T-cell (primary cell): ENCODE results near the gene SF1. TPM values are rescaled to one million over a fixed set of nuclear protein-coding genes. Genes with fewer than 3 reads are reported as not detected.

ENCODE experiments used
- ATAC-seq, 4 experiments: fragments of 200-7000 bp in 3 of 4; fragments of 150-1000 bp in 1 of 4; cut with Tn5 transposase; replicated peaks in 1 of 4; 1 replicate in 3 of 4; 2 replicates in 1 of 4; pipeline ENCODE4 v1.10.0; 2021; ENCODE audit warnings: moderate library complexity in 3 of 4, mild to moderate bottlenecking in 2 of 4, moderate number of reproducible peaks in 1 of 4
- CTCF ChIA-PET, 2 donors: fragments of 300-600 bp; sonication (Branson Sonifier 250); formaldehyde crosslinking; loops; one replicate each; lab custom pipeline; 2022; ENCODE audit warnings: antibody characterized with exemption in 2 of 2; lab: Charles Lee
- POLR2A ChIA-PET, 2 donors: fragments of 300-600 bp; sonication (Branson Sonifier 250); formaldehyde crosslinking; loops; one replicate each; lab custom pipeline; 2022; ENCODE audit warnings: antibody characterized with exemption in 2 of 2; lab: Charles Lee
- DNase-seq, 35 experiments: peaks; one replicate each; pipeline versions ENCODE4 v3.0.0 to v3.0.0-alpha.2; 2013 to 2023
- H3K27ac ChIP-seq: one replicate; pipeline ENCODE4 v1.5.1; 2013; ENCODE audit warnings: low read length
- H3K27me3 ChIP-seq, 2 experiments: replicated peaks in 1 of 2; 1 replicate in 1 of 2; 2 replicates in 1 of 2; pipeline versions ENCODE4 v1.6.1 to v1.7.0; 2013; ENCODE audit warnings: low read length in 1 of 2, mixed read lengths in 1 of 2; ENCODE audit not compliant: control insufficient read depth in 2 of 2, insufficient read depth in 2 of 2; ENCODE audit errors: extremely low read depth in 1 of 2
- H3K36me3 ChIP-seq, 2 donors: 1 replicate in 1 of 2; 2 replicates in 1 of 2; pipeline versions ENCODE4 v1.6.1 to v1.7.0; 2013; ENCODE audit warnings: low read length in 1 of 2; ENCODE audit not compliant: control insufficient read depth in 2 of 2, insufficient read depth in 1 of 2; ENCODE audit errors: extremely low read depth in 1 of 2
- H3K4me1 ChIP-seq, 2 experiments: 1 replicate in 1 of 2; 2 replicates in 1 of 2; pipeline versions ENCODE4 v1.6.1 to v1.7.0; 2013; ENCODE audit warnings: low read length in 2 of 2, mixed read lengths in 1 of 2; ENCODE audit not compliant: insufficient read depth in 2 of 2, control insufficient read depth in 1 of 2; ENCODE audit errors: extremely low read depth in 1 of 2
- H3K4me3 ChIP-seq, 2 donors: 1 replicate in 1 of 2; 2 replicates in 1 of 2; pipeline versions ENCODE4 v1.5.1 to v1.7.0; 2013; ENCODE audit warnings: mild to moderate bottlenecking in 2 of 2, low read length in 1 of 2, moderate library complexity in 1 of 2; ENCODE audit not compliant: control insufficient read depth in 1 of 2; ENCODE audit errors: extremely low read depth in 1 of 2
- H3K9me3 ChIP-seq: 2 replicates; pipeline ENCODE4 v1.7.0; 2013
- H3K27ac Mint-ChIP-seq, 2 donors: one replicate each; pipeline ENCODE4 v1.8.0; 2020 to 2021; ENCODE audit warnings: mild to moderate bottlenecking in 2 of 2, mixed read lengths in 2 of 2
- H3K27me3 Mint-ChIP-seq, 2 donors: one replicate each; pipeline ENCODE4 v1.8.0; 2021 to 2022; ENCODE audit warnings: mixed read lengths in 2 of 2
- H3K36me3 Mint-ChIP-seq: one replicate; pipeline ENCODE4 v1.8.0; 2021; ENCODE audit warnings: mixed read lengths
- H3K4me1 Mint-ChIP-seq, 3 donors: one replicate each; pipeline ENCODE4 v1.8.0; 2020 to 2022; ENCODE audit warnings: mixed read lengths in 3 of 3, mild to moderate bottlenecking in 1 of 3
- H3K4me3 Mint-ChIP-seq, 3 donors: one replicate each; pipeline ENCODE4 v1.8.0; 2020 to 2022; ENCODE audit warnings: mild to moderate bottlenecking in 3 of 3, mixed read lengths in 3 of 3, moderate library complexity in 3 of 3
- H3K9me3 Mint-ChIP-seq, 3 donors: one replicate each; pipeline ENCODE4 v1.8.0; 2020 to 2022; ENCODE audit warnings: mixed read lengths in 3 of 3
- WGBS: methylation state at CpG from one replicate; pipeline ENCODE4 v1.1.5; 2013; ENCODE audit warnings: missing lambda C conversion rate; ENCODE audit not compliant: insufficient coverage; 5-methylcytosine and 5-hydroxymethylcytosine counted together
- total RNA-seq, 35 experiments: library from RNA in 6 of 35; stranded (reverse) in 6 of 35; fragments of 120-200 nt in 1 of 35; gene quantifications; one replicate each; pipeline versions ENCODE4 v1.2.1 to v1.2.4 and lab custom pipeline; 2013 to 2026

SF1 gene
- total RNA-seq, 5 donors from 2014 or later (not counting 1 experiment from before 2014, with no cell fraction given), result 670 to 1,510 (median 732) TPM

DNA sequence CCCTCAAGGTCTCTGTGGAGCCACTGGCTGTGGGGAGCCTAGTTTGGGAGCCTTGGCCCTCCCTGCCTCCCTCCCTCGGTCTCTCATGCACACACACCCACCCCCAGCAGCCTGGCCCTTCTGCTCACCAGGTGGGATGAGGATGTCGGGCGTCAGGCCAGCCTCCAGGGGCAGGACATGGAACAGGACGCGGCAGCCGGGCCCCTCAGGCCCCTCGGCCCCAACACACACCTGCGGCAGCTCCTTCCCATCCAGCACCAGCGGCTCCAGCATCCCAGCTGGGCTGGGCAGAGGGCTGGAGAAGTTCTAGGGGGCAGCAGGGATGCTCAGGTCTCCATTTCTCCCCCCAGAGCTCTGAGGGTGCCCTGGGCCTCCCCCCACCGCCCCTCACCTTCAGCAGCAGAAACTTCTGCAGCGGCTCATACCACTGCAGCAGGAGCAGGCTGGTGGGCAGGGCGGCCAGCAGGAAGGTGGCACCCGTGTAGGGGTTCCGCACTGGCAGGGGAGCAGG lies 13.5 kb upstream of the SF1 start:
- peaks cover 25 to 33% (median 28%) of the 10 kb centered on the region in 3 donors for H3K4me1 Mint-ChIP-seq
- peaks cover 4 to 29% of the 10 kb centered on the region in 2 experiments for H3K4me1 ChIP-seq
- H3K27me3 ChIP-seq, result no peaks in the 10 kb centered on the region
- H3K36me3 ChIP-seq, result peaks cover 36 to 58% of the 10 kb centered on the region in 2 donors
- no peak overlapping the region for H3K27ac Mint-ChIP-seq
- ChIA-PET POLR2A (interaction anchor here in 1 of 2 donors (0.6 kb wide), 1 partner anchor 53 kb away, joined by 5 read pairs; no protein-coding TSS in a partner anchor), CTCF (interaction anchor here in 1 of 2 donors (0.5 kb wide), 1 partner anchor 59 kb away, joined by 5 read pairs; no protein-coding TSS in a partner anchor)
- peaks cover 16% of the 10 kb centered on the region for H3K36me3 Mint-ChIP-seq
- no peak overlapping the region for H3K27ac ChIP-seq
- no CpG with 5 or more reads among the region's 14 CpGs for WGBS
- ATAC-seq (no peak), DNase-seq (no peak)
- no peaks in the 10 kb centered on the region for H3K9me3 ChIP-seq
- no peak overlapping the region for H3K4me3 ChIP-seq
- H3K9me3 Mint-ChIP-seq, result no peaks in the 10 kb centered on the region
- no peak overlapping the region for H3K4me3 Mint-ChIP-seq
- H3K27me3 Mint-ChIP-seq, result no peaks in the 10 kb centered on the region

DNA sequence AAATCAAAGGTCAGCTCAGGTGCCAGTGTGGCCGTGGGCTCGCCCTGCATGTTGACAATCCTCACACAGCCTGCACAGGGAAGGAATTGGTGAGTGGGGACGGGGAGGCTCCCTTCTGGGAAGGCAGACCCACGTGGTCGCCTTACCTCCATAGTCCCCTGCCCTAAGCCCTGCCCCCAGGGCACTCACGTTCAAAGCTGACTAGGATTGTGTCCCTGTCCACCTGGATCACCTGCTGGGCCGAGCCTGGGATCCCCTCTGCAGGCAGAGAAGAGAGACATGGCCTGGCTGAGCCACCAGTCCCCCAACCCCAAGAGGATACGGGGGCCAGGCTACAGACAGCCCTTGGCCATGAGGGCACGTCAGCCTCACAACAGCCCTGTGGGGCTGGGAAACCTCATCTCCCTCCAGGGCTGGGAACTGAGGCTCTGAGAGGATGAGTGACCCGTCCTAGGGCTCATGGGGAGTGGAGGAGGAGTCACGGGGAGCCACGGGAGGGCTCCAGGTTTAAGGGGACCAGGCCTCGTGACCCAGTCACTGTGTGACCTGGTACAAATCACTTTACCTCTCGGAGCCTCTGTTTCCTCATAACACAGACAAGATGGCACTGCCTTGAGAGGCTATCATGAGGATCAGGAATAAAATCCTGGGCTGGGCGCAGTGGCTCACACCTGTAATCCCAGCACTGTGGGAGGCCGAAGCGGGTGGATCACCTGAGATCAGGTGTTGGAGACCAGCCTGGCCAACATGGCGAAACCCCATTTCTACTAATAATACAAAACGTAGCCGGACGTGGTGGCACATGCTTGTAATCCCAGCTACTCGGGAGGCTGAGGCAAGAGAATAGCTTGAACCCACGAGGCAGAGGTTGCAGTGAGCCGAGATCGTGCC lies 12.1 kb upstream of the SF1 start:
- H3K4me3 Mint-ChIP-seq, result no peak overlapping the region
- H3K27ac Mint-ChIP-seq, result peak overlapping the region in 1 of 2 donors; percentile 52
- H3K36me3 Mint-ChIP-seq, result peaks cover 16% of the 10 kb centered on the region
- H3K4me1 ChIP-seq, result peaks cover 4 to 24% of the 10 kb centered on the region in 2 experiments
- POLR2A ChIA-PET, result no interaction called here
- H3K27ac ChIP-seq, result no peak overlapping the region
- H3K36me3 ChIP-seq, result peaks cover 29 to 44% of the 10 kb centered on the region in 2 donors
- H3K9me3 ChIP-seq, result no peaks in the 10 kb centered on the region
- DNase-seq (no peak), ATAC-seq (no peak)
- no peak overlapping the region for H3K4me3 ChIP-seq
- peaks cover 22 to 25% (median 23%) of the 10 kb centered on the region in 3 donors for H3K4me1 Mint-ChIP-seq
- no peaks in the 10 kb centered on the region for H3K9me3 Mint-ChIP-seq
- H3K27me3 ChIP-seq, result no peaks in the 10 kb centered on the region
- H3K27me3 Mint-ChIP-seq, result no peaks in the 10 kb centered on the region
- 90% methylated on average over 10 of the region's 25 CpGs for WGBS
- CTCF ChIA-PET, result no interaction called here

DNA sequence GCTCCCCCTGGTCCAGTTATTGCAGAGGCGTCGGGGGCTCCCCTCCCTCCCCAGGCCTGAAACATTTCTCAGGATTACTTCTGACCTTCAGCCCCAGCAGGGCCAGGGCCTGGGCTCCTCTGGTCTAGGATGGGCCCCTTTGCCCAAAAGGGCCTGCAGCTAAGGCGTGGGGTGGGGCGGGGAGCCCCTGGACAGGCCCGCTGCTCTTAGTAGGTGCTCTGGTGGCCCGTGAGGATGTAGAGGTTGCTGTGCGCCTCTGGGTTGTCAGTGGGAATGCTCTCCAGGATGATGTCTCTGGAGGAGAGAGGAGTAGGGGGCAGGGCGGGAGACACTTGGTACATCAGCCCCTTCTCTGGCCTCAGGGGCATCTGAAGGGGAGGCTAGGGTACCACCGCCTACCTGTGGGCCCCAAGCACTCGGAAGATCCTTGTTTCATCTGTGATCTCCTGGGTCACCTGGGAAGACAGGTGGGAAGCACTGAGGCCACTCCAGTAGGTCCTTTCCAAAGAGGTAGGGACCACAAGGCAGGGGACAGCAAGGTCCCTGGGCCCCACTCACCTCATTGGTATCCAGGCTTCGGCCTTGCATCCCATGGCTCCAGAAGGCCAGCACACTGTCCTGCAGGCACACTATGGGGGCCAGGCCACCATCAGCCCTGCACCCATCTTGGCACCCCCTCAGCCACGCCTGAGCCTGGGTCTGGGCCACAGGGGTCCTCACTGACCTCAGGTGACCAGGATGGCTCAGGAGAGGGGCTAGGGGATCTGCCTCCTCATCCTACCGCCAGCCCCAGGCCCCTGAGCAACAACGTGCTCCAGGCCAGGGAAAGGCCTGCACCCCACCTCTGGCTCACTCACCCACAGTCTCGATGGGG lies 11.2 kb upstream of the SF1 start:
- H3K27ac Mint-ChIP-seq, result peak overlapping the region in 1 of 2 donors; percentile 48
- Histone ChIP-seq H3K9me3 (no peaks in the 10 kb centered on the region), H3K4me3 (no peak overlapping the region), H3K27me3 (no peaks in the 10 kb centered on the region), H3K4me1 (peaks cover 4 to 21% of the 10 kb centered on the region in 2 experiments), H3K27ac (no peak overlapping the region), H3K36me3 (peaks cover 29 to 42% of the 10 kb centered on the region in 2 donors)
- H3K27me3 Mint-ChIP-seq, result no peaks in the 10 kb centered on the region
- no peaks in the 10 kb centered on the region for H3K9me3 Mint-ChIP-seq
- ATAC-seq (no peak), DNase-seq (no peak)
- ChIA-PET POLR2A (no interaction called here), CTCF (no interaction called here)
- H3K4me1 Mint-ChIP-seq, result peaks cover 18 to 19% (median 18%) of the 10 kb centered on the region in 3 donors
- no peak overlapping the region for H3K4me3 Mint-ChIP-seq
- peaks cover 12% of the 10 kb centered on the region for H3K36me3 Mint-ChIP-seq
- WGBS, result 94% methylated on average over 12 of the region's 15 CpGs

DNA sequence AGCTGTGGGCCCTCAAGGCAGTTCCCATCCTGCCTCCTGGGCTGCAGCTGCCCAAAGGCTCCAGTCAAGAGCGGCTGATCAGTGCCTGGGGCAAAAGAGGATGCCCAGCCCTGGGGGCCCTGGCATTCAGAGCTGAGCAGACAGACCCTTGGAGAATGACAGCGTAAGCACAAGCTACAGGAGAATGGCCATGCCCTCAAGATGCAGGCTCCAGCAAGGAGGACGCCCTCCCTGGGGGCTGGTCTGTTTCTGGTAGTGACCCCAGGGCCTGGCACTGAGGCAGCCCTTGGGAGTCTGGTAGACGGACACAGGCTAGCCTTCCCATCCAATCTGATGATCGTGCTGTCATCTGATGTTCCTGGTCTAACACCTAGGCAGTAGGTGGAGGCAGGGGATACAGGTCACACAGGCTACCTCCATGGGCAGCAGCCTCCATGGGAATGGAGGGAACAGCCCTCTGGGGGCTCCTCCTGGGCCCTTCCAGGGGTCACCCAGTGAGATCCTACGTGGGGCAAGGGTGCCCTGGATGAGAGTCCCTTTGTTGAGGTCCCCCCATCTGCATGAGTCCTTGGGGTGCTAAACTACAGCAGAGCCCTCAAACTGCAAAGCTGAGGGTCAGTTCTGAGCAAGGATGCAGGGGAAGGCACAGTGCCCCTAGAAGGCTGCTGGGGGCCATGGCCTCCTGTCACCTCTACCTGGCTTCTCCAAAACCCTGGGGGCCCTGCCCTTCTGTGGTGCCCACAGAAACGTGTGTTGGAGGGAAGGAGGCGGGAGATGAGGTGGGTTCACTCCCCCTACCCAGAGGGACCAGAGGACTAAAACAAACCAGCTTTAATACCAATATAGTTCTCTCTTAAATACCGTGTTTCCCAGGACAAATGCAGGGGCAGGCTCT lies 10.2 kb upstream of the SF1 start:
- DNase-seq, result no peak
- Mint-ChIP-seq H3K27me3 (no peaks in the 10 kb centered on the region), H3K9me3 (no peaks in the 10 kb centered on the region), H3K27ac (no peak overlapping the region), H3K4me3 (no peak overlapping the region), H3K36me3 (peaks cover 10% of the 10 kb centered on the region), H3K4me1 (peaks cover 9% of the 10 kb centered on the region in 3 donors)
- Histone ChIP-seq H3K36me3 (peaks cover 29 to 37% of the 10 kb centered on the region in 2 donors), H3K4me3 (no peak overlapping the region), H3K4me1 (peaks cover 4 to 14% of the 10 kb centered on the region in 2 experiments), H3K9me3 (no peaks in the 10 kb centered on the region), H3K27me3 (no peaks in the 10 kb centered on the region), H3K27ac (no peak overlapping the region)
- 96% methylated on average over 4 of the region's 9 CpGs for WGBS
- peak in 1 of 4 experiments; percentile 5 for ATAC-seq
- POLR2A ChIA-PET, result no interaction called here
- CTCF ChIA-PET, result interaction anchor here in 1 of 2 donors (0.6 to 1.0 kb wide), 2 partner anchors 12 to 90 kb away, joined by 3 to 5 read pairs; partner anchors contain the start of gene EHD1

DNA sequence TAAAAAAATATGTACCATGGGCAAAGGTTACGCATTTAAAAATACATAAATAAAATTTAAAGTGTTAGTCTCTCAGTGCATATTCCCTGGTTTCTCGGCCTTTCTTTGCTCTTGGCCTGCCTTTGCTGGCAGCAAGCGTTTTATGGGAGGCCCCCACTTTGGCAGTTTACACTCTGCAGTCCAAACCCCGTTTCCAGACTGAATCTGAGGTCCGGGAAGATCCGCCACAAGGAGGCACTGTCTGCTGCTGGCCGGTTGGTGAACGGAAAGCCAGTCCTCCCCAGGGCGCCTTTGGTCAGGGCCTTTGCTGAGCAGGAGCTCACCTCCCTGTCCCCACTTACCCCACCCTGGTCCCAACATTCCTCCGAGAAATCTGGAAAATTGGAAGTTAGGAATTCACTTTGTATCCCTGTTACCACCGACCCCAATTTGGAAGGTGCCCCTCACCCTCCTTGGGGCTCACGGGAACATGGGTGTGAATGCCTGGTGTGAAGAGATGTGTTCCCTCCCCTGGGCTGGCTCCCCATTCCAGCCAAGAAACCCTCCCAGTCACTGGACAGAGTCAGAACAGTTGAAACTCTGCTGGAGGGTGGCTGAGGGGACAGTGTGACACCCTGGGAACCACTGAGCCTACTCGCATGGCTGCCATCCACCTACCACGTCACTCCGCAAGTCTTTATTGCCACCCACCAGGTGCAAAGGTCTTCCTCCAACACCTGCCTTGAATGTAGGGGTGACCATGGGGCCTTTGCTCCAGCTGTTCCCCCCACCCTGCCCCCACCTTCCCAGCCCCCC lies 9.4 kb upstream of the SF1 start:
- ChIA-PET POLR2A (no interaction called here), CTCF (interaction anchor here in 1 of 2 donors (0.6 to 1.0 kb wide), 2 partner anchors 13 to 91 kb away, joined by 3 to 5 read pairs; partner anchors contain the start of gene EHD1)
- DNase-seq, result peak in 25 of 35 experiments; percentile 35 to 73 (median 54)
- whole genome bisulfite sequencing, result 54% methylated on average over 4 of the region's 15 CpGs
- Histone ChIP-seq H3K27me3 (no peaks in the 10 kb centered on the region), H3K9me3 (no peaks in the 10 kb centered on the region), H3K4me1 (peaks cover 0 to 7% of the 10 kb centered on the region in 2 experiments), H3K4me3 (no peak overlapping the region), H3K27ac (peak overlapping the region; percentile 15), H3K36me3 (peaks cover 29 to 36% of the 10 kb centered on the region in 2 donors)
- Mint-ChIP-seq H3K27ac (peak overlapping the region; percentile 55 to 81), H3K27me3 (no peaks in the 10 kb centered on the region), H3K36me3 (peaks cover 10% of the 10 kb centered on the region), H3K4me3 (no peak overlapping the region), H3K9me3 (no peaks in the 10 kb centered on the region), H3K4me1 (peaks cover under 1 to 7% (median 7%) of the 10 kb centered on the region in 3 donors)
- ATAC-seq, result peak; percentile 56 to 80 (median 66)
